HG02588 (cell line): ENCODE measurements around the gene TCF25.
"Not testable (repeated sequence)": the region's sequence is repeated elsewhere in the genome, so short reads cannot be mapped to it uniquely, and the experiment has no call there.

ENCODE experiments used
- ATAC-seq: cut with Tn5 transposase; IDR thresholded peaks from one replicate; pipeline ENCODE4 v1.9.1; 2021; ENCODE audit warnings: mild to moderate bottlenecking, moderate library complexity; ENCODE audit not compliant: unreplicated experiment

The TCF25 gene, protein sequence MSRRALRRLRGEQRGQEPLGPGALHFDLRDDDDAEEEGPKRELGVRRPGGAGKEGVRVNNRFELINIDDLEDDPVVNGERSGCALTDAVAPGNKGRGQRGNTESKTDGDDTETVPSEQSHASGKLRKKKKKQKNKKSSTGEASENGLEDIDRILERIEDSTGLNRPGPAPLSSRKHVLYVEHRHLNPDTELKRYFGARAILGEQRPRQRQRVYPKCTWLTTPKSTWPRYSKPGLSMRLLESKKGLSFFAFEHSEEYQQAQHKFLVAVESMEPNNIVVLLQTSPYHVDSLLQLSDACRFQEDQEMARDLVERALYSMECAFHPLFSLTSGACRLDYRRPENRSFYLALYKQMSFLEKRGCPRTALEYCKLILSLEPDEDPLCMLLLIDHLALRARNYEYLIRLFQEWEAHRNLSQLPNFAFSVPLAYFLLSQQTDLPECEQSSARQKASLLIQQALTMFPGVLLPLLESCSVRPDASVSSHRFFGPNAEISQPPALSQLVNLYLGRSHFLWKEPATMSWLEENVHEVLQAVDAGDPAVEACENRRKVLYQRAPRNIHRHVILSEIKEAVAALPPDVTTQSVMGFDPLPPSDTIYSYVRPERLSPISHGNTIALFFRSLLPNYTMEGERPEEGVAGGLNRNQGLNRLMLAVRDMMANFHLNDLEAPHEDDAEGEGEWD

DNA sequence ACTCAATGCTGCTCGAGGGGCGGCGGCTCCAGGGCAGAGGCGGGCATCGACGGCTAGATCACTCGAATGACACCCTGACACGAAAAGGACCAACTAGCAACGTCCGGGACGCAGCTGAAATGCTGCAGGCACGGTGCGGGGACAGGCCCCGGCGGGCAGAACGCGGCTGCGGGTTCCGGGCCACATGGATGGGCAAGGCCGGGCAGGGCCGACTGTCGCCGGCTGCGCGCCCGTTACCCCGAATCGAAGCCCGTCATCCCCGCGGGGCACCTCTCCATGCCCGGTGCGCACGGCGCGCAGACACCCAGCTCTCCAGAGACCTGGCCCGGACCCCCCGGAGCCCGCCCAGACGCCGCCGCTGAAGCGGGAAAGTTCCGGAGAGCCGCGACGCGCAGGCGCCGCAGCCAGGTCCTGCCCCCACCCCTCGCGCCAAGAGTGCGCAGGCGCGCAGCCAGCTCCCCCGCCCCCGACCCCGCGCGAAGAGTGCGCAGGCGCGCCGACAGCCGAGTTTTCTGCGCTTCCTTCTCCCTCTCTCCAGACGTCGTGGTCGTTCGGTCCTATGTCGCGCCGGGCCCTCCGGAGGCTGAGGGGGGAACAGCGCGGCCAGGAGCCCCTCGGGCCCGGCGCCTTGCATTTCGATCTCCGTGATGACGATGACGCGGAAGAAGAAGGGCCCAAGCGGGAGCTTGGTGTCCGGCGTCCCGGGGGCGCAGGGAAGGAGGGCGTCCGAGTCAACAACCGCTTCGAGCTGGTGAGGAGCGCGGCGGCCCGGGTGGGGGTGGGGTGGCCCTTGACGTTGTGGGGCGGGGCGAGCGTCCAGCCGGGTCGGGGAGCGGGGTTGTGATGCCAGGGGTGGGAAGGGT, at the start of gene TCF25:
Gene TCF25 (plus strand): TSS at position 484 of the 863 bp plus-strand sequence. CDS start 76 bp downstream, at position 560.
- peak; percentile 35 for ATAC-seq

DNA sequence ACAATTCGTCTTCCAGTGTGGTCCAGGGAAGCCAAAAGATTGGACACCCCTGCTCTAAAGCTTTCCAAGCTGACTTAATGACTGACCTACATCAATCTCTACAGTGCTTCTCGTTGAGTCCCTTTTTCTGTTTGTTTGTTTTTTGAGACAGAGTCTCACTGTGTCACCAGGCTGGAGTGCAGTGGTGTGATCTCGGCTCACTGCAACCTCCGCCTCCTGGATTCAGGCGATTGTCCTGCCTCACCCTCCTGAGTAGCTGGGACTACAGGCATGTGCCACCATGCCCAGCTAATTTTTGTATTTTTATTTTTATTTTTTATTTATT, 49.6 kb upstream of the TCF25 start:
- ATAC-seq: not testable (repeated sequence)

DNA sequence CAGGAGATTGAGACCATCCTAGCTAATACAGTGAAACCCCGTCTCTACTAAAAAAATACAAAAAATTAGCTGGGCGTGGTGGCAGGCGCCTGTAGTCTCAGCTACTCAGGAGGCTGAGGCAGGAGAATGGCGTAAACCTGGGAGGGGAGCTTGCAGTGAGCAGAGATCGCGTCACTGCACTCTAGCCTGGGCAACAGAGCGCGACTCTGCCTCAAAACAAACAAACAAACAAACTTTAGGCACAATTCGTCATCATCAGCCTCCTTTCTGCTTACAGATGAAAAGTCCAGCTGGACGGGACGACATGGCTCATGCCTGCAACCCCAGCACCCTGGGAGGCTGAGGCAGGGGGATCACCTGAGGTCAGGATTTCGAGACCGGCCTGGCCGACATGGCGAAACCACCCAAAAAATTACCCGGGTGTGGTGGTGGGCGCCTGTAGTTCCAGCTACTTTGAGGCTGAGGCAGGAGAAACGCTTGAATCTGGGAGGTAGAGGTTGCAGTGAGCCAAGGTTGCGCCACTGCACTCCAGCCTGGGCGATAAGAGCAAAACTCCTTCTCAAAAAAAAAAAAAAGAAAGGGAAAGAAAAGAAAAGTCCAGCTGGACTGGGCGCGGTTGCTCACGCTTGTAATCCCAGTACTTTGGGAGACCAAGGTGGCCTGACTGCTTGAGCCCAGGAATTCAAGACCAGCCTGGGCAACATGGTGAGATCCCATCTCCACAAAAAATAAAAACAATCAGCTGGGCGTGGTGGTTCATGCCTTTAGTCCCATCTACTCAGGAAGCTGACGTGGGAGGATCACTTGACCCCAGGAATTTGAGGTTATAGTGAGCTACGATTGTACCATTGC, 46.6 kb upstream of the TCF25 start:
- ATAC-seq: no peak

DNA sequence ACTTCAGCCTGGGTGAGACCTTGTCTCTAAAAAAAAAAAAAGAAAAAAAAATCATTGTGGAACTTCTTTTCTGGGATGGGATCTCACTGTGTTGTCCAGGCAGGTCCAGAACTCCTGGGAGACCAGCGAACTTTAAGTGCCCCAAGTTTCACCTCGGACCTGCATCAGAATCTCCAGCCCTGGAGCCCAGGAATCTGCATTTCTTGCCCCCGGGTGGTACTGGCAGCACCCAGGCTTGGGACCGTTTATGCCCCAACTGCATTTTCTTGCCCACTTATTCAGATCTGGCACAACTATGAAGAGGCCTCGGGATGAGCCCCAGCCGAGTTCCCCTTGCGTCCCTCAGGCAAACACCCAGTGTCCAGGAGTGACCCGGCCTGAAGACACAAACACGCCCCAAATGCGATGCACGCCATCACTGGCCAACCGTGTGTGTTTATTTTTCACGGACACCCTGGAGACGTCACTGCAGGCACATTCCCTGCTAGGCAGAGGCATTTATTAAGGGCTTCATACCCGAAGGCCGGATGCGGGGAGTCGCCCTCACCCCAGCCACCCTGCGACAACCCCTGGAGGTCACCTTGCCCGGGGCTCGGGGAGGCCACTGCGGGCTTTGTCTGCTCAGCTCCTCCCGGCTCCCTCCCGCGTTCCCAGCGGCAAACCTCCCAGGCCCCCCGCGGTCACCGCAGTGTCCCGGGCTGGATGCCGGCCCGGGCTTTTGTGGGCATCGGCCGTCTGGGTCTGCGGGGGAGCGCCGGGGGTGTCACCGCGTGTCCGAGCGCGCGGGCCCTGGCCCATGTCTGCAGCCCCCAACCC, 45.8 kb upstream of the TCF25 start:
- ATAC-seq: no peak

DNA sequence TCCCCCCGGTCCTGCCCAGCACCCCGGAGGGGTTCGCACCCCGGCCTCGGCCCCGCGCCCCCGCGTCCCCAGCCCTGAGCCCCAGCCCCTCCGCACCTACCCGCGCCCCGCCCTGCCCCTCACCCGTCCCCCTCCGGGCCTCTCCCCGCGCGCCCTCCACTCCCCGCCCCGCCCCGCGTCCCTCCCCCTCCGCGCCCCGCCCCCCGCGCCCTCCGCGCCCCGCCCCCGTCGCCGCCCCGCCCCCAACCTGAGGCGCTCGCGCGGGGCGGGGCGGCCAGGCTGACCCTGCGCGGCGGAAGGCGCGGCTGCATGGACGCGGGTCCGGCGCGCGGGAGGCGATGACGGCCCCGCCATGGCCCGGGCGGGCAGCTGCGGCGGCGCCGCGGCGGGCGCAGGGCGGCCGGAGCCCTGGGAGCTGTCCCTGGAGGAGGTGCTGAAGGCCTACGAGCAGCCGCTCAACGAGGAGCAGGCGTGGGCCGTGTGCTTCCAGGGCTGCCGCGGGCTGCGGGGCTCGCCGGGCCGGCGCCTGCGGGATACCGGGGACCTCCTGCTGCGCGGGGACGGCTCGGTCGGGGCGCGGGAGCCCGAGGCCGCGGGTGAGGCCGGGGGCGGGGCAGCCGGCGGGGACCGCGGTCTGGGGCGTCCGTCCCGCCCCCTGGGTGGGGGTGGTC, 45.1 kb upstream of the TCF25 start, which contains the start of gene SPIRE2:
Gene SPIRE2 (plus strand): TSS at position 277 of the 671 bp plus-strand sequence. CDS start 76 bp downstream, at position 353.
- no peak for ATAC-seq

DNA sequence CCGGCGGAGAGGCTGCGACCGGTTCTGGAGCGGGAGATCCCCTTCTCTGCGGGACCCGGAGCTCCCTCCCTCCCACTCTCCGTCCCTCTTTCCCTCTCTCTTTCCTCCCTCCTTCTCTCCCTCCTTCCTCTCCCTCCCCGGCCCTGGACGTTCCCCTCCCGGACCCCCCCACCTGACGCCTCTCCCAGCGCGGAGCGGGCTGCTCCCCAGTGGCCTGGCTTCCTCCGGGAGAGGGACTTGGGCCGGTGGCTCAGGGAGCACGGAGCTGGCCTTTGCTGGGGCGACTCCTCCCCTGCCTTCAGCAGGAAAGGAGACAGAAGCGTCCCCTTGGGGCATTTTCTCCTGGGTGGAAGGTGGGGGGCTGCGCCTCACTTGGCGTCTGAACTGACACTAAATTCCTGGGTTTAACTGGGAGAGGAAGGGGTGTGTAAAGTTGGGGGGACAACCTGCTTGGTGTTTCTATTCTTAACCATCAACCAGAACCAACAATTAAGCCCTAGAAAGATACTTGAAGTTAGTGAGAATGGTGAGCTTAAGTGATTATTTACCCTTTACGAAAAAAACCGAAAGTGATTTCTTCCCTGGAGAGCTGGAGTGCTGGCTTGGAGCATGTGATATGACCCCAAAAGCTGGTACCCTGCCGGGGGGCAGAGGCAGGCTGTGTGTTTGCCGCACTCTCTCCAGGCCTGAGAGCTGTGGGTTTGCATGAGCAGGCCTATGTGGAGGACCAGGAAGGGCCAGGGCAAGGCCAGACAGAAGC, 44.3 kb upstream of the TCF25 start:
- ATAC-seq: no peak

DNA sequence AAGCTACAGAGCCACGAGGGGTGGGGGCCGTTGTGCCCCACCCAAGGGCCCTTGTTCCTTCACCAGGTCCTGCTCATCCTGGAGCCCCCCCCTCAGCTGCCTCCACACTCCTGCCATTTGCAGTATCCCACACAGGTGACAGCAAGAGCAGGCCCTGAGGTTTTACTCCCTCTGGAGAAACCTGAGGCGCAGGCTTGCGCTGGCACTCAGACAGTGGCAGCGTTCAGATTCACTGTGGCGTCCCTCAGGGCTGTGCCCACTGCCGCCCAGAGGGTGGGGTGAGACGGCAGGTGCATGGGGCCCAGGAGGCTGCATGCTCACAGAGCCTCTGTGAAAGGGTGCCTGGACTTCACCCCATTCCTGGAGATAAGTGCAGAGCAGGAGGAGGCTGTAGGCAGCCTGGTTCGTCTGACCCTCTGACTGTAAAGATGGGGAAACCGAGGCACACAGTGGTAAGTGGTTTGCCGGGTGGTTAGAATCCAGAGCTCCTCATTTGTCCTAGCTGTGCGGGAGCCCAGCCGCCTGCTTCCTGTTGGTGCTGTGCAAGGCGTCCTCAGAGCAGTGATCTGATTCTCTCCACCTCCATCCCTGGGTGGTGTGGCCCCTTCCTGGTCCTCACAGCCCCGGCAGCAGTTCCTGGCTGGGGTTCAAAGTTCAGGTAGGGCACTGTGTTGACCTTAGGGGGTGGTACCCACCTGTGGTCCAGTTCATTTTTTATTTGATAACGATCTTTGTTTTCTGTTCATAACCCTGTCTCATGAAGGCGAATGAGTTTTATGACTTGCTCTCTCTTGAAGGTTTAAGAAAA, 43.6 kb upstream of the TCF25 start:
- ATAC-seq: no peak

DNA sequence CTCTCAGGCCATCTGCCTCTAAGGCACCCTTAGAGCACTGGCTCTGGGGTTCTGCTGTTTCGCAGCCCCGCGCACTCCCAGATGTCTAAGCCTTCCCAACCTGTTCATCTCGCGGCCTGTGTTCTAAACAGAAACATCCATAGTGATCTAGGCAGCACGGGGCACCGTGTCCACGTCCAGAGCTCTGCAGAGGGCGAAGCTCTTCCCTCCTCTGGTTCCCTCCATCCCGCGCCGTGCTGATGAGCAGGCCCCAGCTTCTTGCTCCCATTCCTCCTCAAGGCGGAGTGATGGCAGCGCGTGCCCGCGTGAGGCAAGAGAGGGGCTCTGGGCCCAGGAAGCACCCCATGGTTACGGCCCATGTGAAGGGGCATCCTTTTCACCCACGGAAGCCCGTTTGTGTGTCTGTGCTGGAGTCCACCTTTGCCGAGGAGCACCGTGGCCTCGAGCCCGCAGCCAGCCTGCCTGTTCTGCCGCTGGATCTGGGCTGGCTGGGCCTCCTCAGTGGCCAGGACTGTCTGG, 41.5 kb upstream of the TCF25 start:
- no peak for ATAC-seq

DNA sequence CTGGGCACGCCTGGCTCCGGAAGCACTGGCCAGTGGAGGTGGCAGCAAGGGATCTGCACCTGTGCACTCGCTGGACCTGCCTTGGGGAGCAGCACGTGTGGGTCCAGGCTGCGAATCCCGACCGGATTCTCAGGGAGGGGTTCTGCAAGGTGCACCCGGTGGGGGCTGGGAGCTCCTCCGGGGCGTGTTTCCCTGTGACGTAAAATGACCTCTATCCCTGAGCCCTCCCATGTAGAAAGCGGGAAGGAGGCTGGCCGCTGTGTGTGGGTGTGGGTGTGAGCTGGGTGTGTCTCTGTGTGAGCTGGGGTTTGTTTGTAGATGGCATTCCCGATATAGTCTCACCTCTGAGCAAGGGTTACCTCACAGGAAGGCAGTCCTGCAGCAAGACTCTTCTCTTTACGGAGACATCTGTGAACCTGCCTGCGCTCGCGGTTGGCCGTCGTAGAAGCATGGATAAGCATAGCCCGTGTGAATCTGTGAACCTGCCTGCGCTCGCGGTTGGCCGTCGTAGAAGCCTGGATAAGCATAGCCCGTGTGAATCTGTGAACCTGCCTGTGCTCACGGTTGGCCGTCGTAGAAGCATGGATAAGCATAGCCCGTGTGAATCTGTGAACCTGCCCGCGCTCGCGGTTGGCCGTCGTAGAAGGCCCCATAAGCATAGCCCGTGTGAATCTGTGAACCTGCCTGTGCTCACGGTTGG, 39.6 kb upstream of the TCF25 start:
- not testable (repeated sequence) for ATAC-seq

DNA sequence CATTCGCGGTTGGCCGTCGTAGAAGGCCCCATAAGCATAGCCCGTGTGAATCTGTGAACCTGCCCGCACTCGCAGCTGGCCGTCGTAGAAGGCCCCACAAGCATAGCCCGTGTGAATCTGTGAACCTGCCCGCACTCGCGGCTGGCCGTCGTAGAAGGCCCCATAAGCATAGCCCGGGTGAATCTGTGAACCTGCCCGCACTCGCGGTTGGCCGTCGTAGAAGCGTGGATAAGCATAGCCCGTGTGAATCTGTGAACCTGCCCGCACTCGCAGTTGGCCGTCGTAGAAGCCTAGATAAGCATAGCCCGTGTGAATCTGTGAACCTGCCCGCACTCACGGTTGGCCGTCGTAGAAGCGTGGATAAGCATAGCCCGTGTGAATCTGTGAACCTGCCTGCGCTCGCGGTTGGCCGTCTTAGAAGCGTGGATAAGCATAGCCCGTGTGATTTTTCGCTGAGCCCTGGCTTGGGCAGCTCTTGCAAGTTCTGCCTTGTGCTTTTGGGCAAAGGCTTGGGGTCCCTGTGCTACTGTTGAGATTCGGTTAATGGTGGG, 38.5 kb upstream of the TCF25 start:
- ATAC-seq: not testable (repeated sequence)

DNA sequence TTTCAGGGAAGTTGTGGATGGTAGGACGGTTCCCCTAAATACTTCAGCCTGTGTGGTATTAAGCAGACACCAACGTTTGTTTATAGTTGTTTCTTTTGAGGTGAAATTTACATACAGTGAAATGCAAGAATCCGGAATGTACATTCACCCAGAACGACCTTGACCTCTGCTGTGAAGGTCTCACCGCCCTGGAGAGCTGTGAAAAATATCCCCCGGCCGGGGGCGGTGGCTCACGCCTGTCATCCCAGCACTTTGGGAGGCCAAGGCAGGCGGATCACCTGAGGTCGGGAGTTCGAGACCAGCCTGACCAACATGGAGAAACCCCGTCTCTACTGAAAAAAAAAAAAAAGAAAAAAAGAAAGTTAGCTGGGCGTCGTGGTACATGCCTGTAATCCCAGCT, 36.9 kb upstream of the TCF25 start:
- not testable (repeated sequence) for ATAC-seq

DNA sequence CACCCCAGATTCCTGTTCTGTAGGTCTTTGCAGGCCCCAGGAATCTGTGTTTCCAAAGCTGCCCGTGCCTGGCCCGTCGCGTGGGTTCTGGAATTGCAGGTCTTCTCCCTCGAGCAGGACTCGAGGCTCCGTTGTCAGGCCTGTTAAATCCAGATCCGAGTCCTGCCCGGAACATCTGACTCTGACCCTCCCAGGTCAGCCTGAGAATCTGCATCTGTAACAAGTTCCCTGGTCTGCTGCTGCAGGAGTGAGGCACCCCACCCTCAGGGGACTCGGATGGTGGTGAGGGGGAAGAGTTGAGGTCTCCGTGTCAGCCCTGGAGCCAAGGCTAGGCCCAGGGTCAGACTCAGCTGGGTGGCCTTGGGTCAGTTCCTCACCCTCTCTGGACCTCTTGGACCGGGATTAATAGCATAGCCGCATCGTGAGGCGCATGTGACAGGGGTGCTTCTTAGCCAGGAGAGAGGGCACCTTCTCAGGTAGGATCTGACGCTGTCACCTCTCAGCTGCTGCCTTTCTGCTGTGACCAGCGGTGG, 36.3 kb upstream of the TCF25 start:
- ATAC-seq: no peak

DNA sequence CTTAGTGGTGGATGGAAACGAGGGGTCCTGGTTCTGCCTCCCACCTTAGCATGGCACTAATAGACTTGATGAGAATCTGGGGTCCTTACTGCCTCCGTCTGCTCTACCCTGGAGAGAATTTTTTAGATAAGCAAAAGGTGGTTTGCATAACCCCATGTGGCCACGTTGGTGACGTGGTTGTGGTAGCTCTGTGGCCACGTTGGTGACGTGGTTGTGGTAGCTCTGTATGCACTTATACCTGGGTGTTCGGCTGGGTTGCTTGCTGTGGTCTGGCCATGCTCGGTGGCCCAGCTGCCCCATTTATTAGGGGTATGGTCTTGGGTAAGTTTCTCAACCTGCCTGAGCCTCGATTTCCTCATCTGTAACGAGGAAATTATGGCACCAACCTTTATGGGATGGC, 32.1 kb upstream of the TCF25 start:
- no peak for ATAC-seq

DNA sequence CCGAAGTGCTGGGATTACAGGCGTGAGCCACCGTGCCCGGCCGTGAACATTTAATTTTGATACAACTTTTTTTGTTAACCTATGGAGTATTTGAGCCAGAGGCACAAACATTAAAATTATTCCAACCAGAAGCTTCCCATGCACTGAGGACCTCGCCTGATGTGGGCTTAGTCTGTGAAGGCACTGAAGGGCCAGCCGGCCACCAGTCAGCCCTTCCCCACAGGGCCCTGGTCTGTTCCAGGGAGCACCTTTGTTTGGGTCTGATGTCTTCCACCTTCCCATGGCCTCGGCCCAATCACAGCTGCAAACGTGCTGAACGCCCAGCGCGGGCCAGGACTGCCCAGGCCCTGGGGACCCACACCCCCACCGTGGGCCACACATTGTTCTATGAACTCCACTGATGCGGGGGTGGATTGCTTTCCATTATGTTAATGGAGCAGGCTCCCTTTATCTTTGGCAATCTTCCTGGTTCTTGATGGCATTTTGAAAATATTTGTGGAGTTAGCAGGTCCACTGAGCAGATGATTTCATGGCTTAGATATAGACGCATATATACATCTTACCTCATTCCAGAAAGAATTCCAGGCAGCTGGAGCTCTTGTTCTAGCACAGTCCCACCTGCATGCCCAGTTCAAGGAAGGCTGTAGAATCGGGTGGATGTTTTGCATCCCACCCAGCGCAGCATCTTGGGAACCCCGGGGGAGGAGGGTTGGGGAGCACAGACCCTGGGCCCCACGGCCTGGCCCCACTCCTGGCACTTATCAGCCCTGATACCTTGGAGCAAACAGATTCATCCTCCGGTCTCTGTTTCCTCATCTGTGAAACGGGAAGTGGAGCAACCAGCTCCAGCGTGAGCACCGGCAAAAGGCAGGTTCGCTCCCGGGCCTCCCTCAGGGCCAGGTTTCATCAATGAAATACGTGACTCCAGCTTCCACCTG, 30.7 kb upstream of the TCF25 start:
- no peak for ATAC-seq
